Coronary artery (tissue), 2 donors: ENCODE measurements around the gene RNF138.
"Not testable (repeated sequence)": the region's sequence is repeated elsewhere in the genome, so short reads cannot be mapped to it uniquely, and the experiment has no call there.

Experiments
- DNase-seq: peaks from one replicate; pipeline ENCODE4 v3.0.0-alpha.2; 2017; ENCODE audit warnings: low spot score
- H3K27ac ChIP-seq, 2 donors: fragments of 200-600 bp; sonication (generic); one replicate each; pipeline ENCODE4 v1.5.1; 2016 to 2019
- H3K4me3 ChIP-seq: fragments of 200-600 bp; sonication (generic); 2 replicates; pipeline ENCODE4 v1.5.1; 2016; ENCODE audit warnings: mild to moderate bottlenecking, moderate library complexity
- CTCF ChIP-seq: fragments of 200-600 bp; sonication (generic); IDR thresholded peaks from one replicate; pipeline ENCODE4 v1.5.1; 2019; ENCODE audit warnings: antibody characterized with exemption

RNF138 gene

GRCh38 chr18:32086881-32087280, 4.8 kb upstream of the RNF138 start:
- no peak overlapping the region for H3K27ac ChIP-seq
- no peak for TF ChIP-seq CTCF
- no peak overlapping the region for H3K4me3 ChIP-seq
- DNase-seq = no peak

GRCh38 chr18:32090831-32091230, 843 bp upstream of the RNF138 start:
- not testable (repeated sequence) for DNase-seq, H3K4me3 ChIP-seq, H3K27ac ChIP-seq

- TF ChIP-seq CTCF = no peak
- peak overlapping the region; percentile 98 to 99 for H3K27ac ChIP-seq
- DNase-seq = no peak
- peak overlapping the region; percentile 92 for H3K4me3 ChIP-seq
Measured at GRCh38 chr18:32091325-32091723, 350 bp upstream of the RNF138 start.

GRCh38 chr18:32092422-32093101, 888 bp downstream of the RNF138 start:
- peak; percentile 99 for DNase-seq
- Histone ChIP-seq H3K27ac (peak overlapping the region; percentile 98 to 99), H3K4me3 (peak overlapping the region; percentile 92)
- TF ChIP-seq CTCF = no peak

GRCh38 chr18:32093102-32093511, 1.4 kb downstream of the RNF138 start:
- no peak for TF ChIP-seq CTCF
- Histone ChIP-seq H3K27ac (peak overlapping the region; percentile 98 to 99), H3K4me3 (peak overlapping the region; percentile 92)
- peak; percentile 79 for DNase-seq

GRCh38 chr18:32093523-32093922, 1.8 kb downstream of the RNF138 start:
- no peak for TF ChIP-seq CTCF
- Histone ChIP-seq H3K4me3 (peak overlapping the region; percentile 92), H3K27ac (peak overlapping the region; percentile 98 to 99)
- no peak for DNase-seq

GRCh38 chr18:32095192-32095899, 3.7 kb downstream of the RNF138 start:
- no peak overlapping the region for H3K4me3 ChIP-seq
- H3K27ac ChIP-seq = no peak overlapping the region
- no peak for DNase-seq
- TF ChIP-seq CTCF = no peak
